HepG2 (cell line): ENCODE data around the gene EMP2. TPM values are rescaled to one million over a fixed set of nuclear protein-coding genes. Genes with fewer than 3 reads are reported as not detected.
A peak's percentile ranks its signal among the peaks of the same experiment; 100 is the strongest.

ENCODE experiments used
- CBX5 ChIP-seq: sonication (generic); formaldehyde crosslinking; IDR thresholded peaks from 2 replicates; pipeline ENCODE4 v1.4.0; 2020; ENCODE audit warnings: missing genetic modification reagents, borderline replicate concordance
- ESRRA ChIP-seq: sonication (generic); formaldehyde crosslinking; IDR thresholded peaks from 2 replicates; pipeline ENCODE4 v1.5.1; 2020; ENCODE audit warnings: mild to moderate bottlenecking, low read depth, missing genetic modification reagents
- HCFC1 ChIP-seq: fragments of 150-350 bp; IDR thresholded peaks from 2 replicates; pipeline ENCODE4 v1.6.1; 2014; ENCODE audit warnings: low read depth, low read length
- HNF4G ChIP-seq, 2 experiments: sonication (generic) in 1 of 2; formaldehyde crosslinking in 1 of 2; IDR thresholded peaks; 2 replicates each; pipeline versions ENCODE4 v1.4.0 to v1.6.1; 2011 to 2020; ENCODE audit warnings: borderline replicate concordance in 2 of 2, low read depth in 2 of 2, mild to moderate bottlenecking in 2 of 2, low read length in 1 of 2, missing genetic modification reagents in 1 of 2, moderate library complexity in 1 of 2
- JUN ChIP-seq: sonication (generic); formaldehyde crosslinking; IDR thresholded peaks from 2 replicates; pipeline ENCODE4 v1.4.0; 2020; ENCODE audit warnings: mild to moderate bottlenecking, missing genetic modification reagents
- NFKB2 ChIP-seq: sonication (generic); formaldehyde crosslinking; IDR thresholded peaks from 2 replicates; pipeline ENCODE4 v1.4.0; 2020; ENCODE audit warnings: missing genetic modification reagents, borderline replicate concordance
- NFKBIZ ChIP-seq: IDR thresholded peaks from 2 replicates; pipeline ENCODE4 v1.6.1; 2018; ENCODE audit warnings: missing genetic modification reagents, missing compliant biosample characterization
- PRPF4 ChIP-seq: fragments of 200-400 bp; formaldehyde crosslinking; IDR thresholded peaks from 2 replicates; pipeline ENCODE4 v1.6.1; 2016; ENCODE audit warnings: low read length, low read depth; ENCODE audit not compliant: poor library complexity, severe bottlenecking
- ZFY ChIP-seq: sonication (generic); formaldehyde crosslinking; IDR thresholded peaks from 2 replicates; pipeline ENCODE4 v1.4.0; 2020; ENCODE audit warnings: missing genetic modification reagents
- ZNF335 ChIP-seq: sonication (generic); formaldehyde crosslinking; IDR thresholded peaks from 2 replicates; pipeline ENCODE4 v1.4.0; 2020; ENCODE audit warnings: missing genetic modification reagents
- ZNF607 ChIP-seq: sonication (generic); formaldehyde crosslinking; IDR thresholded peaks from 2 replicates; pipeline ENCODE4 v1.5.1; 2020; ENCODE audit warnings: missing genetic modification reagents, mild to moderate bottlenecking, borderline replicate concordance
- ZNF788 ChIP-seq: sonication (generic); formaldehyde crosslinking; IDR thresholded peaks from 2 replicates; pipeline ENCODE4 v1.5.0; 2020; ENCODE audit warnings: mild to moderate bottlenecking, missing genetic modification reagents, borderline replicate concordance
- polyA plus RNA-seq, 8 experiments: library from polyadenylated mRNA; depleted of rRNA in 3 of 8; stranded (reverse) in 7 of 8; unstranded in 1 of 8; fragments of >200 nt; fragmentation: Illumina TruSeq in 4 of 8; extraction: Trizol in 4 of 8; gene quantifications; 2 replicates each; pipeline versions ENCODE4 v1.2.1 to v1.2.3, GENCODE V29; 2011 to 2016; ENCODE audit warnings: low read depth in 4 of 8, missing spikeins in 1 of 8, mixed read lengths in 1 of 8; ENCODE audit not compliant: insufficient read depth in 1 of 8
- total RNA-seq, 5 experiments: library from RNA; depleted of rRNA; stranded (reverse); fragments of >200 nt; fragmentation: Illumina TruSeq; extraction: Trizol; gene quantifications; 2 replicates each; pipeline ENCODE4 v1.2.3, GENCODE V29; 2016; ENCODE audit warnings: low read depth in 1 of 5
- TF ChIP-seq, protein P1 (sequence below): sonication (generic); formaldehyde crosslinking; IDR thresholded peaks from 2 replicates; pipeline ENCODE4 v1.5.0; 2020; ENCODE audit warnings: mild to moderate bottlenecking, missing genetic modification reagents
- TF ChIP-seq, protein P2 (sequence below): sonication (generic); formaldehyde crosslinking; IDR thresholded peaks from 2 replicates; pipeline ENCODE4 v1.4.0; 2020; ENCODE audit warnings: missing genetic modification reagents; ENCODE audit errors: not compliant biosample characterization
- TF ChIP-seq, protein P3 (sequence below): sonication (generic); formaldehyde crosslinking; IDR thresholded peaks from 2 replicates; pipeline ENCODE4 v1.5.1; 2020; ENCODE audit warnings: missing genetic modification reagents, mild to moderate bottlenecking, borderline replicate concordance
- TF ChIP-seq, protein P4 (sequence below): sonication (generic); formaldehyde crosslinking; IDR thresholded peaks from 2 replicates; pipeline ENCODE4 v1.4.0; 2020; ENCODE audit warnings: missing genetic modification reagents, borderline replicate concordance

The EMP2 gene
- total and polyA plus RNA-seq, 2 of the 13 experiments (the other 11 are each of a cell fraction or from before 2014, with no cell fraction given), result 24.6 to 91.2 TPM

DNA sequence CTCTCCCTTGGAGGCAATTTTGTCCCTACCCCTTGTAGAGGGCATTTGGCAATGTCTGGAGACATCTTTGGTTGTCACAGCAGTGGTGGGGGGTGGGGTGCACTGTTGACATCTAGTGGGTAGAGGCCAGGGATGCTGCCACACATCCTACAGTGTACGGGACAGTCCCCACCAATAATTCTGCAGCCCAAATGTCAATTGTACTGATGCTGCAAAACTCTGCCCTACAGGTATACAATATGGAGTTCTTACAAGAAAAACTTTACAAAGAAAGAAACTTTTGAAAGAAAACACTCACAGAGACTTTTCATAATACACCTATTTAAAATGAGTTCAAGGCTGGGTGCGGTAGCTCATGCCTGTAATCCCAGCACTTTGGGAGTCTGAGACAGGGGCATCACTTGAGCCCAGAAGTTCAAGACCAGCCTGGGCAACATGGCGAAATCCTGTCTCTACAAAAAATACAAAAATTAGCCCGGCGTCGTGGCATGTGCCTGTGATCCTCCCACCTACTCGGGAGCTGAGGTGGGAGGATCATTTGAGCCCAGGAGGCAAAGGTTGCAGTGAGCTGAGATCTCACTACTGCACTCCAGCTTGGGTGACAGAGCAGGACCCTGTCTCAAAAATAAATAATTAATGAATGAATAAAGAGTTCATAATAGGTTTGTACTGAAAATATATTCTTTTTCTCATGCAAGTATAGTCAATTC lies 59.4 kb downstream of the EMP2 start (continued):
- TF ChIP-seq, protein P1, sequence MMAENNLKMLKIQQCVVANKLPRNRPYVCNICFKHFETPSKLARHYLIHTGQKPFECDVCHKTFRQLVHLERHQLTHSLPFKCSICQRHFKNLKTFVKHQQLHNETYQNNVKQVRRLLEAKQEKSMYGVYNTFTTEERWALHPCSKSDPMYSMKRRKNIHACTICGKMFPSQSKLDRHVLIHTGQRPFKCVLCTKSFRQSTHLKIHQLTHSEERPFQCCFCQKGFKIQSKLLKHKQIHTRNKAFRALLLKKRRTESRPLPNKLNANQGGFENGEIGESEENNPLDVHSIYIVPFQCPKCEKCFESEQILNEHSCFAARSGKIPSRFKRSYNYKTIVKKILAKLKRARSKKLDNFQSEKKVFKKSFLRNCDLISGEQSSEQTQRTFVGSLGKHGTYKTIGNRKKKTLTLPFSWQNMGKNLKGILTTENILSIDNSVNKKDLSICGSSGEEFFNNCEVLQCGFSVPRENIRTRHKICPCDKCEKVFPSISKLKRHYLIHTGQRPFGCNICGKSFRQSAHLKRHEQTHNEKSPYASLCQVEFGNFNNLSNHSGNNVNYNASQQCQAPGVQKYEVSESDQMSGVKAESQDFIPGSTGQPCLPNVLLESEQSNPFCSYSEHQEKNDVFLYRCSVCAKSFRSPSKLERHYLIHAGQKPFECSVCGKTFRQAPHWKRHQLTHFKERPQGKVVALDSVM (CRISPR knock-in tag), result no peak
- TF ChIP-seq JUN (CRISPR knock-in tag) (no peak; the same call in 1 of the 2 replicates), NFKB2 (CRISPR knock-in tag) (no peak), PRPF4 (no peak), CBX5 (CRISPR knock-in tag) (no peak), ZNF788 (CRISPR knock-in tag) (no peak), NFKBIZ (no peak), ESRRA (CRISPR knock-in tag) (no peak), ZNF607 (CRISPR knock-in tag) (no peak), ZNF335 (CRISPR knock-in tag) (no peak), HNF4G (IDR thresholded peaks at IDR 0.05; ENCODE audit: borderline replicate concordance, low read depth, low read length) (no peak), HNF4G (CRISPR knock-in tag; IDR thresholded peaks at IDR 0.05; ENCODE audit: borderline replicate concordance, low read depth) (no peak), HCFC1 (no peak), ZFY (CRISPR knock-in tag) (peak; percentile 3; the same call in 1 of the 2 replicates)
- TF ChIP-seq, protein P2, sequence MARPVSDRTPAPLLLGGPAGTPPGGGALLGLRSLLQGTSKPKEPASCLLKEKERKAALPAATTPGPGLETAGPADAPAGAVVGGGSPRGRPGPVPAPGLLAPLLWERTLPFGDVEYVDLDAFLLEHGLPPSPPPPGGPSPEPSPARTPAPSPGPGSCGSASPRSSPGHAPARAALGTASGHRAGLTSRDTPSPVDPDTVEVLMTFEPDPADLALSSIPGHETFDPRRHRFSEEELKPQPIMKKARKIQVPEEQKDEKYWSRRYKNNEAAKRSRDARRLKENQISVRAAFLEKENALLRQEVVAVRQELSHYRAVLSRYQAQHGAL, result no peak
- TF ChIP-seq, protein P3, sequence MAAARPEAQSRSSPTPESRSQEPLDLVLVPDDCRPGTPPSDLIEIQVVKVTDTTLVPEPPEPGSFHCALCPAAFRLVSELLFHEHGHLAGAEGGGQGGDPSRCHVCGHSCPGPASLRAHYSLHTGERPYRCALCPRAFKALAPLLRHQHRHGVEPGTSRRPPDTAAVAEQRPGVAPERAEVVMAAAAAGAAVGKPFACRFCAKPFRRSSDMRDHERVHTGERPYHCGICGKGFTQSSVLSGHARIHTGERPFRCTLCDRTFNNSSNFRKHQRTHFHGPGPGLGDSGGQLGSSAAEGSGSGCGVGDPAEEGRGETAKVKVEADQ (CRISPR knock-in tag), result no peak
- TF ChIP-seq, protein P4, sequence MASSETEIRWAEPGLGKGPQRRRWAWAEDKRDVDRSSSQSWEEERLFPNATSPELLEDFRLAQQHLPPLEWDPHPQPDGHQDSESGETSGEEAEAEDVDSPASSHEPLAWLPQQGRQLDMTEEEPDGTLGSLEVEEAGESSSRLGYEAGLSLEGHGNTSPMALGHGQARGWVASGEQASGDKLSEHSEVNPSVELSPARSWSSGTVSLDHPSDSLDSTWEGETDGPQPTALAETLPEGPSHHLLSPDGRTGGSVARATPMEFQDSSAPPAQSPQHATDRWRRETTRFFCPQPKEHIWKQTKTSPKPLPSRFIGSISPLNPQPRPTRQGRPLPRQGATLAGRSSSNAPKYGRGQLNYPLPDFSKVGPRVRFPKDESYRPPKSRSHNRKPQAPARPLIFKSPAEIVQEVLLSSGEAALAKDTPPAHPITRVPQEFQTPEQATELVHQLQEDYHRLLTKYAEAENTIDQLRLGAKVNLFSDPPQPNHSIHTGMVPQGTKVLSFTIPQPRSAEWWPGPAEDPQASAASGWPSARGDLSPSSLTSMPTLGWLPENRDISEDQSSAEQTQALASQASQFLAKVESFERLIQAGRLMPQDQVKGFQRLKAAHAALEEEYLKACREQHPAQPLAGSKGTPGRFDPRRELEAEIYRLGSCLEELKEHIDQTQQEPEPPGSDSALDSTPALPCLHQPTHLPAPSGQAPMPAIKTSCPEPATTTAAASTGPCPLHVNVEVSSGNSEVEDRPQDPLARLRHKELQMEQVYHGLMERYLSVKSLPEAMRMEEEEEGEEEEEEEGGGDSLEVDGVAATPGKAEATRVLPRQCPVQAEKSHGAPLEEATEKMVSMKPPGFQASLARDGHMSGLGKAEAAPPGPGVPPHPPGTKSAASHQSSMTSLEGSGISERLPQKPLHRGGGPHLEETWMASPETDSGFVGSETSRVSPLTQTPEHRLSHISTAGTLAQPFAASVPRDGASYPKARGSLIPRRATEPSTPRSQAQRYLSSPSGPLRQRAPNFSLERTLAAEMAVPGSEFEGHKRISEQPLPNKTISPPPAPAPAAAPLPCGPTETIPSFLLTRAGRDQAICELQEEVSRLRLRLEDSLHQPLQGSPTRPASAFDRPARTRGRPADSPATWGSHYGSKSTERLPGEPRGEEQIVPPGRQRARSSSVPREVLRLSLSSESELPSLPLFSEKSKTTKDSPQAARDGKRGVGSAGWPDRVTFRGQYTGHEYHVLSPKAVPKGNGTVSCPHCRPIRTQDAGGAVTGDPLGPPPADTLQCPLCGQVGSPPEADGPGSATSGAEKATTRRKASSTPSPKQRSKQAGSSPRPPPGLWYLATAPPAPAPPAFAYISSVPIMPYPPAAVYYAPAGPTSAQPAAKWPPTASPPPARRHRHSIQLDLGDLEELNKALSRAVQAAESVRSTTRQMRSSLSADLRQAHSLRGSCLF (CRISPR knock-in tag), result no peak
